Measurements from ENCODE around the gene MRPL12. TPM values are rescaled to one million over a fixed set of nuclear protein-coding genes. Genes with fewer than 3 reads are reported as not detected.

Gene MRPL12
- total RNA-seq (2022; extraction: Qiagen RNA extraction; ENCODE audit: low read depth) = 216 to 324 TPM (median 299 TPM) in 5 replicates

GRCh38 chr17:81702934-81703746, at the start of gene MRPL12:
TSS of gene MRPL12 (plus strand) at chr17:81703367. CDS start at chr17:81703502, 135 bp downstream.

GRCh38 chr17:81656118-81656743, 46.9 kb upstream of the MRPL12 start, which contains the start of gene PDE6G:
TSS of gene PDE6G (minus strand) at chr17:81656542. CDS start at chr17:81653305, 3,237 bp downstream.

GRCh38 chr17:81666342-81667191, 36.6 kb upstream of the MRPL12 start, which contains the start of the genes CCDC137 and OXLD1:
TSS of gene CCDC137 (plus strand) at chr17:81666737. CDS start at chr17:81666767, 30 bp downstream.
TSS of gene OXLD1 (minus strand) at chr17:81666605. CDS start at chr17:81666577, 28 bp downstream.

GRCh38 chr17:81683584-81684441, 19.4 kb upstream of the MRPL12 start, which contains the start of the genes ARL16 and HGS:
TSS of gene ARL16 (minus strand) at chr17:81683797. CDS start at chr17:81683753, 44 bp downstream.
TSS of gene HGS (plus strand) at chr17:81684011. CDS start at chr17:81684067, 56 bp downstream.

GRCh38 chr17:81711814-81712467, 8.8 kb downstream of the MRPL12 start, which contains the start of gene SLC25A10:
TSS of gene SLC25A10 (plus strand) at chr17:81712284. CDS start at chr17:81712427, 143 bp downstream.

Other genes with a start within 250 kb of the MRPL12 start
- 4,839 to 6,943 TPM (median 5,456 TPM) in 5 replicates for gene ACTG1, start 190.6 kb upstream of the MRPL12 start, total RNA-seq (2022; extraction: Qiagen RNA extraction; ENCODE audit: low read depth)
- 0.61 to 2.0 TPM (median 0.89 TPM) in 5 replicates for gene FSCN2, start 175.0 kb upstream of the MRPL12 start, total RNA-seq (2022; extraction: Qiagen RNA extraction; ENCODE audit: low read depth)
- gene FAAP100, start 151.0 kb upstream of the MRPL12 start, total RNA-seq (2022; extraction: Qiagen RNA extraction; ENCODE audit: low read depth) = 18.0 to 28.3 TPM (median 23.3 TPM) in 5 replicates
- gene NPLOC4, start 66.3 kb upstream of the MRPL12 start, total RNA-seq (2022; extraction: Qiagen RNA extraction; ENCODE audit: low read depth) = 95.7 to 107 TPM (median 106 TPM) in 5 replicates
- gene TSPAN10, start 66.2 kb upstream of the MRPL12 start, total RNA-seq (2022; extraction: Qiagen RNA extraction; ENCODE audit: low read depth) = 4.5 to 7.3 TPM (median 5.4 TPM) in 5 replicates
- gene PDE6G, start 46.8 kb upstream of the MRPL12 start, total RNA-seq (2022; extraction: Qiagen RNA extraction; ENCODE audit: low read depth) = 1.6 to 2.5 TPM (median 1.7 TPM) in 5 replicates
- 33.1 to 63.0 TPM (median 59.1 TPM) in 5 replicates for gene OXLD1, start 36.8 kb upstream of the MRPL12 start, total RNA-seq (2022; extraction: Qiagen RNA extraction; ENCODE audit: low read depth)
- gene CCDC137, start 36.6 kb upstream of the MRPL12 start, total RNA-seq (2022; extraction: Qiagen RNA extraction; ENCODE audit: low read depth) = 61.3 to 77.1 TPM (median 65.9 TPM) in 5 replicates
- gene ARL16, start 19.6 kb upstream of the MRPL12 start, total RNA-seq (2022; extraction: Qiagen RNA extraction; ENCODE audit: low read depth) = 50.3 to 54.8 TPM (median 53.2 TPM) in 5 replicates
- 155 to 217 TPM (median 201 TPM) in 5 replicates for gene HGS, start 19.4 kb upstream of the MRPL12 start, total RNA-seq (2022; extraction: Qiagen RNA extraction; ENCODE audit: low read depth)
- 29.1 to 45.9 TPM (median 40.7 TPM) in 5 replicates for gene SLC25A10, start 8.9 kb downstream of the MRPL12 start, total RNA-seq (2022; extraction: Qiagen RNA extraction; ENCODE audit: low read depth)
- 0.22 to 0.65 TPM (median 0.28 TPM) in 5 replicates for gene GCGR, start 100.8 kb downstream of the MRPL12 start, total RNA-seq (2022; extraction: Qiagen RNA extraction; ENCODE audit: low read depth)
- gene MCRIP1, start 129.9 kb downstream of the MRPL12 start, total RNA-seq (2022; extraction: Qiagen RNA extraction; ENCODE audit: low read depth) = 78.9 to 105 TPM (median 92.0 TPM) in 5 replicates
- gene PPP1R27, start 131.7 kb downstream of the MRPL12 start, total RNA-seq (2022; extraction: Qiagen RNA extraction; ENCODE audit: low read depth) = 0.18 to 0.40 TPM in 2 of 5 replicates, not detected in the others
- 726 to 785 TPM (median 751 TPM) in 5 replicates for gene P4HB, start 157.2 kb downstream of the MRPL12 start, total RNA-seq (2022; extraction: Qiagen RNA extraction; ENCODE audit: low read depth)
- 578 to 637 TPM (median 592 TPM) in 5 replicates for gene ARHGDIA, start 168.0 kb downstream of the MRPL12 start, total RNA-seq (2022; extraction: Qiagen RNA extraction; ENCODE audit: low read depth)
- gene ALYREF, start 188.2 kb downstream of the MRPL12 start, total RNA-seq (2022; extraction: Qiagen RNA extraction; ENCODE audit: low read depth) = 166 to 254 TPM (median 246 TPM) in 5 replicates
- 192 to 295 TPM (median 277 TPM) in 5 replicates for gene ANAPC11, start 188.4 kb downstream of the MRPL12 start, total RNA-seq (2022; extraction: Qiagen RNA extraction; ENCODE audit: low read depth)
- 0.16 to 1.0 TPM (median 0.59 TPM) in 5 replicates for gene NPB, start 198.9 kb downstream of the MRPL12 start, total RNA-seq (2022; extraction: Qiagen RNA extraction; ENCODE audit: low read depth)
- 13.1 to 16.7 TPM (median 15.8 TPM) in 5 replicates for gene PCYT2, start 208.0 kb downstream of the MRPL12 start, total RNA-seq (2022; extraction: Qiagen RNA extraction; ENCODE audit: low read depth)
- 29.4 to 47.5 TPM (median 40.8 TPM) in 5 replicates for gene SIRT7, start 214.8 kb downstream of the MRPL12 start, total RNA-seq (2022; extraction: Qiagen RNA extraction; ENCODE audit: low read depth)
- gene MAFG, start 224.4 kb downstream of the MRPL12 start, total RNA-seq (2022; extraction: Qiagen RNA extraction; ENCODE audit: low read depth) = 36.7 to 45.6 TPM (median 42.2 TPM) in 5 replicates
- 61.0 to 98.3 TPM (median 90.0 TPM) in 5 replicates for gene PYCR1, start 233.9 kb downstream of the MRPL12 start, total RNA-seq (2022; extraction: Qiagen RNA extraction; ENCODE audit: low read depth)
- gene MYADML2, start 243.9 kb downstream of the MRPL12 start, total RNA-seq (2022; extraction: Qiagen RNA extraction; ENCODE audit: low read depth) = not detected in 5 replicates